ENCODE results near the gene MPZL1. TPM values are rescaled to one million over a fixed set of nuclear protein-coding genes. Genes with fewer than 3 reads are reported as not detected.

Gene MPZL1
- polyA plus RNA-seq, 3 donors: 23.1 to 63.6 (median 61.8) TPM

DNA sequence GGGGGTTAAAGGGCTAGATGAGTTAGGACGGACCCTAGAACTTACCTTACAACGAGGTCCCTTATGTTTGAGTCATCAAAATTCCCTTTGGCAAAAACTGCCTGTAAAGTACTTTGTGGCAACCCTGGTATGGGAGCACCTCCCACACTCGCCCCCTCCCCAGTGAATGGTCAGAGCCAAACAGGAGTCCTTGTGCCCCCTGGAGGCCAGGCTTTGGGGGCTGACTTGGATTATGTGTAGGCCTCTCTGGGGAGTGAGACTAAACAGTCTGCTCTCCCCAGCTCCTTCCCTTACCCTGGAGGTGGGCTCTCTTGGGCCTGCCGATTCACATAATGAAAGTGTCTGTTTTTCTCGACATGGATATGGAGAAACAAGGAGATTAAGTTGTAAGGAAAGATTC is 110.9 kb downstream of the MPZL1 start:
- Histone ChIP-seq H3K79me2 (ENCODE audit: insufficient read depth, low read length) (no peaks in the 10 kb centered on the region), H3K36me3 (replicated peaks in 1 of 2; ENCODE audit: control insufficient read depth in 1 of 2, insufficient read depth in 2 of 2, low read length in 2 of 2) (no peaks in the 10 kb centered on the region), H3K4me1 (ENCODE audit: control insufficient read depth in 1 of 2, insufficient read depth in 2 of 2, low read length in 2 of 2) (no peaks in the 10 kb centered on the region), H3K4me2 (replicated peaks; ENCODE audit: extremely low read depth, low read length, poor library complexity, severe bottlenecking) (no peak overlapping the region), H3K27ac (ENCODE audit: low read depth in 1 of 2, low read length in 2 of 2) (no peak overlapping the region), H3K9ac (ENCODE audit: insufficient read depth, low read length, poor library complexity, severe bottlenecking) (no peak overlapping the region), H3K4me3 (replicated peaks in 1 of 3; ENCODE audit: low read depth in 2 of 3, low read length in 3 of 3) (no peak overlapping the region), H3K27me3 (ENCODE audit: control insufficient read depth in 2 of 2, insufficient read depth in 2 of 2, low read length in 2 of 2) (no peaks in the 10 kb centered on the region), H3K9me3 (replicated peaks in 1 of 2; ENCODE audit: control insufficient read depth in 1 of 2, insufficient read depth in 1 of 2, low read length in 2 of 2) (no peaks in the 10 kb centered on the region), H2AFZ (ENCODE audit: insufficient read depth, low read depth, low read length, poor library complexity, severe bottlenecking) (no peak overlapping the region), H4K20me1 (ENCODE audit: insufficient read depth, low read length) (no peaks in the 10 kb centered on the region)
- DNase-seq: no peak
- no peak overlapping the region for H3K27ac Mint-ChIP-seq
- 93% methylated on average over 3 of the region's 5 CpGs for WGBS (ENCODE audit: insufficient coverage)
- TF ChIP-seq, protein P1, sequence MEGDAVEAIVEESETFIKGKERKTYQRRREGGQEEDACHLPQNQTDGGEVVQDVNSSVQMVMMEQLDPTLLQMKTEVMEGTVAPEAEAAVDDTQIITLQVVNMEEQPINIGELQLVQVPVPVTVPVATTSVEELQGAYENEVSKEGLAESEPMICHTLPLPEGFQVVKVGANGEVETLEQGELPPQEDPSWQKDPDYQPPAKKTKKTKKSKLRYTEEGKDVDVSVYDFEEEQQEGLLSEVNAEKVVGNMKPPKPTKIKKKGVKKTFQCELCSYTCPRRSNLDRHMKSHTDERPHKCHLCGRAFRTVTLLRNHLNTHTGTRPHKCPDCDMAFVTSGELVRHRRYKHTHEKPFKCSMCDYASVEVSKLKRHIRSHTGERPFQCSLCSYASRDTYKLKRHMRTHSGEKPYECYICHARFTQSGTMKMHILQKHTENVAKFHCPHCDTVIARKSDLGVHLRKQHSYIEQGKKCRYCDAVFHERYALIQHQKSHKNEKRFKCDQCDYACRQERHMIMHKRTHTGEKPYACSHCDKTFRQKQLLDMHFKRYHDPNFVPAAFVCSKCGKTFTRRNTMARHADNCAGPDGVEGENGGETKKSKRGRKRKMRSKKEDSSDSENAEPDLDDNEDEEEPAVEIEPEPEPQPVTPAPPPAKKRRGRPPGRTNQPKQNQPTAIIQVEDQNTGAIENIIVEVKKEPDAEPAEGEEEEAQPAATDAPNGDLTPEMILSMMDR (IDR thresholded peaks at IDR 0.05): no peak
- H3K4me1 Mint-ChIP-seq: peaks cover 4% of the 10 kb centered on the region
- no peaks in the 10 kb centered on the region for H3K36me3 Mint-ChIP-seq
- peaks cover 0 to 4% (median 1%) of the 10 kb centered on the region in 7 donors for H3K9me3 Mint-ChIP-seq
- H3K27me3 Mint-ChIP-seq (ENCODE audit: low read depth in 3 of 3): peaks cover 0 to 2% (median 1%) of the 10 kb centered on the region in 3 donors
- no peak overlapping the region for H3K4me3 Mint-ChIP-seq
- intact Hi-C loops (cut with micrococcal nuclease): no loop called here

DNA sequence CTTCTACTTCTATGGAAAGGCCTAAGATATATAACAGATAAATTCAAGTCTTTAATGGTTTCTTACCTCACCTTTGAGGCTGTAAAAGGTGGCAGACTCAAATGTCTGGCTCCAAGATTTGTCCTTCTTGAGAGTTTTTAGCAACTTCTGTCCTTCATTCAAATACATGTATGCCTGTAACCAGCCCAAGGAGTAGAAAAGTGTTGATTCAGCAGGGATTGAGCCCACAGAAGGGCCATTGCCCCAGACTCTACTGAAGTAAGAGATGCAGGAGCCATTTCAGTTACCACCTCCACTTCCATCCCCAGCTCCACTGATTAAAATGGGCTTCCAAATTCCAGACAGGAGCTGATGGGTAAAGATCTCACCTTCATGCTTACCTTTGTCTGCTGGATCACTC is 112.1 kb downstream of the MPZL1 start:
- H3K4me3 Mint-ChIP-seq: no peak overlapping the region
- Histone ChIP-seq H3K9me3 (replicated peaks in 1 of 2; ENCODE audit: control insufficient read depth in 1 of 2, insufficient read depth in 1 of 2, low read length in 2 of 2) (no peaks in the 10 kb centered on the region), H3K27ac (ENCODE audit: low read depth in 1 of 2, low read length in 2 of 2) (no peak overlapping the region)

More for the DNA sequence above, 112.1 kb downstream of the MPZL1 start:
- no peaks in the 10 kb centered on the region for H3K36me3 ChIP-seq (replicated peaks in 1 of 2; ENCODE audit: control insufficient read depth in 1 of 2, insufficient read depth in 2 of 2, low read length in 2 of 2)
- H3K36me3 Mint-ChIP-seq: no peaks in the 10 kb centered on the region
- no peak overlapping the region for H3K4me3 ChIP-seq (replicated peaks in 1 of 3; ENCODE audit: low read depth in 2 of 3, low read length in 3 of 3)
- TF ChIP-seq, protein P1 (IDR thresholded peaks at IDR 0.05): no peak
- H3K79me2 ChIP-seq (ENCODE audit: insufficient read depth, low read length): no peaks in the 10 kb centered on the region
- H2AFZ ChIP-seq (ENCODE audit: insufficient read depth, low read depth, low read length, poor library complexity, severe bottlenecking): no peak overlapping the region
- no peaks in the 10 kb centered on the region for H4K20me1 ChIP-seq (ENCODE audit: insufficient read depth, low read length)
- H3K27me3 Mint-ChIP-seq (ENCODE audit: low read depth in 3 of 3): peaks cover 1 to 2% (median 1%) of the 10 kb centered on the region in 3 donors
- H3K4me1 Mint-ChIP-seq: peaks cover 4% of the 10 kb centered on the region
- no peak overlapping the region for H3K27ac Mint-ChIP-seq
- no peaks in the 10 kb centered on the region for H3K4me1 ChIP-seq (ENCODE audit: control insufficient read depth in 1 of 2, insufficient read depth in 2 of 2, low read length in 2 of 2)
- no peaks in the 10 kb centered on the region for H3K27me3 ChIP-seq (ENCODE audit: control insufficient read depth in 2 of 2, insufficient read depth in 2 of 2, low read length in 2 of 2)
- intact Hi-C loops (cut with micrococcal nuclease): no loop called here
- peaks cover 0 to 4% (median 1%) of the 10 kb centered on the region in 7 donors for H3K9me3 Mint-ChIP-seq
- no peak for DNase-seq
- no peak overlapping the region for H3K9ac ChIP-seq (ENCODE audit: insufficient read depth, low read length, poor library complexity, severe bottlenecking)
- H3K4me2 ChIP-seq (replicated peaks; ENCODE audit: extremely low read depth, low read length, poor library complexity, severe bottlenecking): no peak overlapping the region
